Myocyte (in vitro differentiated cells): ENCODE results near the gene ARHGEF38. TPM values are rescaled to one million over a fixed set of nuclear protein-coding genes. Genes with fewer than 3 reads are reported as not detected.
"Not testable (repeated sequence)": the region's sequence is repeated elsewhere in the genome, so short reads cannot be mapped to it uniquely, and the experiment has no call there.

Experiments
- DNase-seq: peaks from one replicate; pipeline ENCODE4 v3.0.0-alpha.2; 2012; ENCODE audit warnings: low read depth
- total RNA-seq: library from RNA; depleted of rRNA; stranded (reverse); fragments of >200 nt; gene quantifications from 2 replicates; pipeline ENCODE4 v1.2.3, GENCODE V29; 2014

ARHGEF38 gene
- total RNA-seq, 1 donor from 2014 or later: 0.13 TPM

GRCh38 chr4:105710012-105710600, 157.7 kb downstream of the ARHGEF38 start:
- no peak for DNase-seq

- peak; percentile 68 for DNase-seq
Observed at GRCh38 chr4:105710678-105711077, 158.3 kb downstream of the ARHGEF38 start.

GRCh38 chr4:105712766-105713165, 160.3 kb downstream of the ARHGEF38 start:
- DNase-seq: no peak

- peak; percentile 46 for DNase-seq
Observed at GRCh38 chr4:105714071-105714521, 161.7 kb downstream of the ARHGEF38 start.

GRCh38 chr4:105714932-105715331, 162.5 kb downstream of the ARHGEF38 start:
- no peak for DNase-seq

GRCh38 chr4:105715692-105716278, 163.4 kb downstream of the ARHGEF38 start:
- DNase-seq: peak; percentile 63

GRCh38 chr4:105719204-105719603, 166.8 kb downstream of the ARHGEF38 start:
- no peak for DNase-seq

- no peak for DNase-seq
Observed at GRCh38 chr4:105725623-105726022, 173.2 kb downstream of the ARHGEF38 start.

GRCh38 chr4:105729895-105730294, 177.5 kb downstream of the ARHGEF38 start:
- not testable (repeated sequence) for DNase-seq

Other genes starting within 250 kb of the ARHGEF38 start
- gene PPA2, start 78.6 kb upstream of the ARHGEF38 start, total RNA-seq: 107 and 125 TPM in 2 replicates
- 28.8 and 28.9 TPM in 2 replicates for gene INTS12, start 156.1 kb downstream of the ARHGEF38 start, total RNA-seq
- 10.5 and 12.7 TPM in 2 replicates for gene GSTCD, start 156.2 kb downstream of the ARHGEF38 start, total RNA-seq